ENCODE results near the gene BSPH1. TPM values are rescaled to one million over a fixed set of nuclear protein-coding genes. Genes with fewer than 3 reads are reported as not detected.
"Not testable (repeated sequence)": the region's sequence is repeated elsewhere in the genome, so short reads cannot be mapped to it uniquely, and the experiment has no call there.

Gene BSPH1
- total and polyA plus RNA-seq, 2 donors (not counting 3 experiments of a cell fraction or from before 2014, with no cell fraction given): not detected

DNA sequence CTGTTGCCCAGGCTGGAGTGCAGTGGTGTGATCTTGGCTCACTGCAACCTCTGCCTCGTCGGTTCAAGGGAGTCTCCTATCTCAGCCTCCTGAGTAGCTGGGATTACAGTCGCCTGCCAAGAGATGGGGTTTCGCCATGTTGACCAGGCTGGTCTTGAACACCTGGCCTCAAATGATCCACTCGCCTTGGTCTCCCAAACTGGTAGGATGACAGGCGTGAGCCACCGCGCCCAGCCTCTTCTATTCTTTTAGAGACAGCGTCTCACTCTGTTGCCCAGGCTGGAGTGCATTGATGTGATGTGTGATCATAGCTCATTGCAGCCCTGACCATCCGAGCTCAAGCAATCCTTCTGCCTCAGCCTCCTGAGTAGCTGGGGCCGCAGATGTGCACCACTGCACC lies 36.0 kb downstream of the BSPH1 start:
- dilution Hi-C loops (cut with MboI; ENCODE audit: extremely low pct_ligation_motif_present, low sequenced_read_pairs); intact Hi-C loops (cut with micrococcal nuclease); H3K36me3 ChIP-seq (ENCODE audit: control insufficient read depth in 2 of 2, extremely low read depth in 1 of 2, insufficient read depth in 2 of 2, low read length in 2 of 2); H3K4me1 ChIP-seq (ENCODE audit: control insufficient read depth, extremely low read depth, insufficient read depth, low read length); H3K27ac ChIP-seq (ENCODE audit: insufficient read depth, low read depth, low read length); CTCF ChIA-PET; H3K4me2 ChIP-seq (ENCODE audit: insufficient read depth, low read length); H3K9ac ChIP-seq (replicated peaks; ENCODE audit: extremely low read depth, insufficient read depth, low read length); H4K20me1 ChIP-seq (replicated peaks; ENCODE audit: control insufficient read depth, extremely low read depth, insufficient read depth, low read length); H3K4me3 ChIP-seq (replicated peaks in 1 of 3; ENCODE audit: insufficient read depth in 1 of 3, low read depth in 1 of 3, low read length in 3 of 3); H3K9me3 ChIP-seq (replicated peaks; ENCODE audit: control insufficient read depth, insufficient read depth, low read length); FAIRE-seq; H3K27me3 ChIP-seq (ENCODE audit: control insufficient read depth in 2 of 2, insufficient read depth in 2 of 2, low read length in 2 of 2); POLR2A ChIA-PET; H2AFZ ChIP-seq (ENCODE audit: low read depth, low read length); H3K79me2 ChIP-seq (ENCODE audit: control insufficient read depth, insufficient read depth, low read length); BruUV-seq (replicated peaks); H3K9me1 ChIP-seq (replicated peaks; ENCODE audit: control insufficient read depth, extremely low read depth, insufficient read depth, low read length); DNase-seq (ENCODE audit: low read depth, low spot score): not testable (repeated sequence)

DNA sequence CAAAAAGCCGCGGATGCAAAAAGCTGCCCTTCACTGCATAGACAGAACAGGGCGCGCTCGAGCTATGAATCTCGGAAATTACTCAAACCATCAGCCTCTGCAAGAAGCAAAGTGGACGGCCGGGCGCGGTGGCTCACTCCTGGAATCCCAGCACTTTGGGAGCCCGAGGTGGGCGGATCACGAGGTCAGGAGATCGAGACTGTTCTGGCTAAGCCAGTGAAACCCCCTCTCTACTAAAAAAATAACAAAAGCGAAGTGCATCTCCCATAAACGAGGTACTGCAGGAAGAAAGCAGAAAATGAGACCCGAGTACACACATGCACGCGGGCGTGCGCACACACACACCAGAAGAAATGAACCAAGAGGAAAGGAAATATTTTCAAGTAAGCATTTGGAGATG lies 39.8 kb downstream of the BSPH1 start:
- H3K4me2 ChIP-seq (ENCODE audit: insufficient read depth, low read length); H3K27me3 ChIP-seq (ENCODE audit: control insufficient read depth in 2 of 2, insufficient read depth in 2 of 2, low read length in 2 of 2); dilution Hi-C loops (cut with MboI; ENCODE audit: extremely low pct_ligation_motif_present, low sequenced_read_pairs); H3K4me3 ChIP-seq (replicated peaks in 1 of 3; ENCODE audit: insufficient read depth in 1 of 3, low read depth in 1 of 3, low read length in 3 of 3); H3K9me1 ChIP-seq (replicated peaks; ENCODE audit: control insufficient read depth, extremely low read depth, insufficient read depth, low read length); H4K20me1 ChIP-seq (replicated peaks; ENCODE audit: control insufficient read depth, extremely low read depth, insufficient read depth, low read length); H3K79me2 ChIP-seq (ENCODE audit: control insufficient read depth, insufficient read depth, low read length); FAIRE-seq; H3K27ac ChIP-seq (ENCODE audit: insufficient read depth, low read depth, low read length); POLR2A ChIA-PET; intact Hi-C loops (cut with micrococcal nuclease); H3K36me3 ChIP-seq (ENCODE audit: control insufficient read depth in 2 of 2, extremely low read depth in 1 of 2, insufficient read depth in 2 of 2, low read length in 2 of 2); H3K4me1 ChIP-seq (ENCODE audit: control insufficient read depth, extremely low read depth, insufficient read depth, low read length); H3K9ac ChIP-seq (replicated peaks; ENCODE audit: extremely low read depth, insufficient read depth, low read length); DNase-seq (ENCODE audit: low read depth, low spot score); H2AFZ ChIP-seq (ENCODE audit: low read depth, low read length); BruUV-seq (replicated peaks); H3K9me3 ChIP-seq (replicated peaks; ENCODE audit: control insufficient read depth, insufficient read depth, low read length); CTCF ChIA-PET: not testable (repeated sequence)
